RWPE1 (cell line): ENCODE measurements around the gene FRMD4B.
A peak's percentile ranks its signal among the peaks of the same experiment; 100 is the strongest.

Experiments
- CTCF ChIA-PET: fragments of 350-600 bp; sonication (Branson Sonifier 250); formaldehyde crosslinking; extraction: SDS; loops from one replicate; lab custom pipeline; 2021; lab: Yijun Ruan, JAX
- POLR2A ChIA-PET: fragments of 400-600 bp; formaldehyde crosslinking; extraction: SDS; loops from one replicate; lab custom pipeline; 2020; ENCODE audit warnings: antibody characterized with exemption; ENCODE audit not compliant: low non-redundant PET; lab: Yijun Ruan, JAX
- DNase-seq: peaks from one replicate; pipeline ENCODE4 v3.0.0; 2012; ENCODE audit warnings: low spot score
- H3K27ac ChIP-seq: fragments of 450-650 bp; 2 replicates; pipeline ENCODE4 v1.5.1; 2017
- TF ChIP-seq, protein P1 (sequence below): fragments of 450-650 bp; conservative IDR thresholded peaks from 2 replicates; pipeline ENCODE4 v1.5.1; 2017; ENCODE audit warnings: low read depth, mild to moderate bottlenecking

Gene FRMD4B

DNA sequence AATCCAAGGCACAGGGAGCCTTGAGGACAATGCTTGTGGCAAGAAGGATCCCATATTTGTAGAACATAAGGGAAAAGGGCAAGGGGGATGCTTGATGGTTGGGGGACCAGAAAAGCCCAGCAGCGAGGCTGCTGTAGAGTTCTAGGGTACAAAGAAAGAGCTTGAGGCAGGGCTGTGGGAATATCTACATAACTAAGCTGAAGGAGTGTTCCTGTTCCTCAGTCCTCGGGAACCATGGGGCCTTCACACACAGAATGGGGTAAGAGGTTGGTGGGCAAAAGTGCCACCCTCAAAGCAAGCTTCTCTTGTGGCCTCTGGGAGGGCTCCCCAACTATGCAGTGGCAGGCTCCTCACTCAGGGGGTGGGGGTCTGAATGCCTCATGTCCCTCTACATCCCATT, 6.5 kb upstream of the FRMD4B start:
- H3K27ac ChIP-seq: no peak overlapping the region
- TF ChIP-seq, protein P1, sequence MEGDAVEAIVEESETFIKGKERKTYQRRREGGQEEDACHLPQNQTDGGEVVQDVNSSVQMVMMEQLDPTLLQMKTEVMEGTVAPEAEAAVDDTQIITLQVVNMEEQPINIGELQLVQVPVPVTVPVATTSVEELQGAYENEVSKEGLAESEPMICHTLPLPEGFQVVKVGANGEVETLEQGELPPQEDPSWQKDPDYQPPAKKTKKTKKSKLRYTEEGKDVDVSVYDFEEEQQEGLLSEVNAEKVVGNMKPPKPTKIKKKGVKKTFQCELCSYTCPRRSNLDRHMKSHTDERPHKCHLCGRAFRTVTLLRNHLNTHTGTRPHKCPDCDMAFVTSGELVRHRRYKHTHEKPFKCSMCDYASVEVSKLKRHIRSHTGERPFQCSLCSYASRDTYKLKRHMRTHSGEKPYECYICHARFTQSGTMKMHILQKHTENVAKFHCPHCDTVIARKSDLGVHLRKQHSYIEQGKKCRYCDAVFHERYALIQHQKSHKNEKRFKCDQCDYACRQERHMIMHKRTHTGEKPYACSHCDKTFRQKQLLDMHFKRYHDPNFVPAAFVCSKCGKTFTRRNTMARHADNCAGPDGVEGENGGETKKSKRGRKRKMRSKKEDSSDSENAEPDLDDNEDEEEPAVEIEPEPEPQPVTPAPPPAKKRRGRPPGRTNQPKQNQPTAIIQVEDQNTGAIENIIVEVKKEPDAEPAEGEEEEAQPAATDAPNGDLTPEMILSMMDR: no peak
- POLR2A ChIA-PET: no interaction called here
- DNase-seq: no peak
- CTCF ChIA-PET: no interaction called here

- DNase-seq: no peak
- CTCF ChIA-PET: no interaction called here
- no peak overlapping the region for H3K27ac ChIP-seq
- TF ChIP-seq, protein P1: no peak
- POLR2A ChIA-PET: no interaction called here
Observed at GRCh38 chr3:69391554-69391953, 5.7 kb upstream of the FRMD4B start.

- ChIA-PET POLR2A (no interaction called here), CTCF (interaction anchor here (0.6 kb wide), 1 partner anchor 444 kb away, joined by 4 read pairs; no protein-coding TSS in a partner anchor)
- TF ChIP-seq, protein P1: no peak
- DNase-seq: no peak
- peak overlapping the region; percentile 44 for H3K27ac ChIP-seq
Observed at GRCh38 chr3:69390771-69391170, 4.9 kb upstream of the FRMD4B start.

DNA sequence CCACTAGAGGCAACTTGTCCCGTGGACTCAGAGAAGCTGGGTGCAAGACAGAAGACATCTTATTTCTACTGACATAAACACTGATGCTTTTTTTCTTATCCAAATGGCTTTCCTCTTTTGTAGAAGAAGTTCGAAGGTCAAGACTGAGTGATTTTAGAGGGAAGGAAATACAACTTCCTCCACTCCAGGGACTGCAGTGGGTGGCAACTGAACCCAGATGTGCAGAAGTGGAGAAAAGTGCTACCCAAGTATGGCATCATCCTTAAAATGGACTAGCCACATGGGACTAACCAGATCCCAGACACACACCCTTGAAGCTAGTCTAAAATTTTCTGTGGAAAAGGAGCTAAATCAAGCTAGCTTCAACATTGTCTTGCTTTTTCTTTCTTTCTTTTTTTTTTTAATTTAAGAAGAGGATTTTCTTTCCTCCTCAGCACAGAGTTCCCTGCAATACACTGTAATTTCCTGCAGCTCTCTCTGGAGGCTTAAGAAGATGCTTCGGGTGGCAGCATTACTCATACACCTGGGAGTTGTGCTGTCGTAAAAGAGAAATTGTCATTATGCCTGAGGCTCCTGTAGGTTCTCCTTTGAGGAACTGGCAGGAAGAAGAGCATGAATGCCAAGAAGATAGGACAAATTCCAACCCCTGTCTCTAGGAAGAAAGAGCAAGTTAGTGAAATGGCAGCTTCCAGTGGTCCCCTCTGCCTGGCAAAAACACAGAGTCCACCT, 3.8 kb upstream of the FRMD4B start:
- ChIA-PET CTCF (interaction anchor here (0.6 kb wide), 1 partner anchor 443 kb away, joined by 4 read pairs; no protein-coding TSS in a partner anchor), POLR2A (no interaction called here)
- no peak for DNase-seq
- TF ChIP-seq, protein P1: no peak
- H3K27ac ChIP-seq: no peak overlapping the region

GRCh38 chr3:69388241-69388640, 2.4 kb upstream of the FRMD4B start:
- H3K27ac ChIP-seq: no peak overlapping the region
- ChIA-PET CTCF (no interaction called here), POLR2A (interaction anchor here (0.5 kb wide), 1 partner anchor 221 kb away, joined by 6 read pairs; no protein-coding TSS in a partner anchor)
- TF ChIP-seq, protein P1: no peak
- no peak for DNase-seq

- no peak for DNase-seq
- ChIA-PET POLR2A (no interaction called here), CTCF (no interaction called here)
- peak overlapping the region; percentile 65 for H3K27ac ChIP-seq
- TF ChIP-seq, protein P1: no peak
Observed at GRCh38 chr3:69386556-69387385, 883 bp upstream of the FRMD4B start.
